ENCODE measurements around the gene PNPLA3.

PNPLA3 gene

DNA sequence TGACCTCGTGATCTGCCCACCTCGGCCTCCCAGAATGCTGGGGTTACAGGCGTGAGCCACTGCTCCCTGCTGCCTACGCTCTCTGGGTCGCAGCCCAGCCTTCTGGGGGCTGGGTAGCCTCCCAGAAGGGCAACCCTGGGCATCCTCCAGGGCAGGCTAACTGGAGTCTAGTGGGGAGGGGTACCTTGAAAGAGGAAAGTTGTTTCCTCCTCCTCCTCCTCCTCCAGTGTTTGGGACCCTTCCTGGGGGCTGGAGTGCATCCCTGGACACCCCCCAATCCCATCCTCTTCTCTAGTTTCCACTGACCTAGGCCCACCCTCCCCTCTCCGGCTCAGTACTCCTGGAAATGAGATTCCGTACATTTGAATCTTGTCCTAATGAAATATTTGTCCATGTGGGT lies 1.3 kb downstream of the PNPLA3 start:
- no peak for DNase-seq

GRCh38 chr22:43925433-43926348 lies 2.1 kb downstream of the PNPLA3 start:
- DNase-seq, result no peak

DNA sequence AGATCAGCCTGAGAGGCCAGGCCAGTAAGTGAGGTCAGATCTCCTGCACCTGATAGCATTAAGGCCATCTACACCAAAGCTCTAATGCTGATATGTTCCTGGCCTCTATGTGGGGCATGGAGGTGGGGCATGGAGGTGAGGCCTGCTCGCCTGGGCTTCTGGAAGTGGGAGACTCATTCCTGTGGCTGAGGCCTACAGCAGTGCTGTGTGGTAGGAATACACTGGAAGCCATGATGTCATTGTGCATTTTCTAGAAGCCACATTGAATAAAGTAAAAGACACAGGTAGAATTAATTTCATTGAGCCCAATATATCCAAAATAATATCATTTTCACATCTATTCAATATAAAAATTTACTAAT lies 2.7 kb downstream of the PNPLA3 start:
- no peak for DNase-seq

- DNase-seq, result no peak
These were observed 4.9 kb downstream of the PNPLA3 start for GRCh38 chr22:43928468-43928867.

GRCh38 chr22:43928908-43929307 lies 5.3 kb downstream of the PNPLA3 start:
- DNase-seq, result no peak

- no peak for DNase-seq
These were observed 8.2 kb downstream of the PNPLA3 start for GRCh38 chr22:43931771-43932170.

GRCh38 chr22:43941449-43941848 lies 17.8 kb downstream of the PNPLA3 start:
- DNase-seq, result no peak

DNA sequence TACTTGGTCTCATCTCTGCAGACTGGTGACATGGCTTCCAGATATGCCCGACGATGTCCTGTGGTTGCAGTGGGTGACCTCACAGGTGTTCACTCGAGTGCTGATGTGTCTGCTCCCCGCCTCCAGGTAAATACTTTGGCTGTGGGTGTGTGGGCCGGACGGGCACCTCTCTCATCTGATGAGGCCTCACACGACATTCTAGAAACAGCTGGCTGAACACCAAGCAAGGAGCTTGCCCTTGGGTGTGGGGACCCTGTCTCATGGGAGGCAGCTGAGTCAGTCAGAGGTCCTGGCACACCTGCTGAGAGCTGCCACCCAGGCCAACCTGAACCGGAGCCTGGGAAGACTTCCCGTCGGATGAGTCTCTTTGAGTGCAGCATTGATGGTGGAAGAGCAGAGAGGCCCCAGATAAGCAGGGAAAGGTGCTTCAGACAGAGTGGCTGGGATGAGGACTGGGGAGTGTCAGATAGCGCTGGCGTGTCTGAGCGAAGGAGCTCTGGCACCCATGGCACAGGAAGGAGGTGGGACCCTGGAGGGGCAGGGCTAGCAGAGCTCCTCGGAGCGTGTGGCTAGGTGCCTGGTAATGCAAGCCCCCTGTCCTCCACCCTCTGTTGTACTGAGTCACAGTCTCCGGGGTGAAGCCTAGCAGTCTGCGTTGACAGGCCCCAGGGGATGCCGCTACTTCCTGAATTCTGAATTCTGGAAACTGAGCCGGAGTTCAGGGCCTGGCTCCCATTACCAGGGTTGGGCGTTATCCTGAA lies 21.2 kb downstream of the PNPLA3 start:
- DNase-seq, result no peak

GRCh38 chr22:43945632-43946383 lies 22.2 kb downstream of the PNPLA3 start:
- peak; percentile 82 for DNase-seq

DNA sequence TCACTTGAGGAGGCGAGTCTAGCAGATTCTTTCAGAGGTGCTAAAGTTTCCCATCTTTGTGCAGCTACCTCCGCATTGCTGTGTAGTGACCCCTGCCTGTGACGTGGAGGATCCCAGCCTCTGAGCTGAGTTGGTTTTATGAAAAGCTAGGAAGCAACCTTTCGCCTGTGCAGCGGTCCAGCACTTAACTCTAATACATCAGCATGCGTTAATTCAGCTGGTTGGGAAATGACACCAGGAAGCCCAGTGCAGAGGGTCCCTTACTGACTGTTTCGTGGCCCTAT lies 22.7 kb downstream of the PNPLA3 start:
- DNase-seq, result no peak

GRCh38 chr22:43948836-43949406 lies 25.3 kb downstream of the PNPLA3 start:
- no peak for DNase-seq

DNA sequence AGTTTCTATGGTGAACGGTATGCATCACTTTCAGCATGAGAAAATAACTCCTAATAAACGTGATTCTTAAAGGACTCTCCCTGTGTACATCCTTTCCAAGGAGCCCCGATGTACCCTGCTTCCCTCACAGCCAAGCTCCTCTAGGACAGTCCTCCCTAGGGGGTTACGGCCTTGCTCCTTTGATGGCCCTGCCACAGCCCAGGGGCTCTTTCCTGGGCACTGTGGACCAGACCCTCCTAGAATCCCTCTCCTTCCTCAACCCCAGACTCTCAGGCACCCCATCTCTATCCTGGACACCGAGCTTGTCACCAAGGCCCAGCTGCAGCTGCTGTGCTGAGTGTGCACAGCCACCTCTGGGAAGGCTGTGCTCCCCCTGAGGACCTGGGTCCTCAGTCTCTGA lies 27.8 kb downstream of the PNPLA3 start:
- no peak for DNase-seq

DNA sequence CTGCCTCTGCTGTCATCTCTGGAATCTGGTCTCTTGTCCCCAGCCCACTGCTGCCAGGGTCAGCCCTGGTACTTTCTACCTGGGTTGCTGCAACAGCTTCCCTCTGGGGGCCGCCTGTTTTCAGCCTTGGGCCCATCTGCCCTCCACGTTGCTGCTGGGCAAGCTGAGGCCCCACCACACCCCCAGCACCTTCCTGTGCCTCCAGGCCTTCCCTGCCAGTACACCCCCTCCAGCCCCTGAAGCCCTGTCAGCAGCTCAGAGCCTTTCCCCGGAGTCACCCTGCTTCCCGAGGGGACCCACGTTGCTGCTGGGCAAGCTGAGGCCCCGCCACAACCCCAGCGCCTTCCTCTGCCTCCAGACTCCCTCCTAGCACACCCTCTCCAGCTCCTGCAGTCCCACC lies 28.4 kb downstream of the PNPLA3 start:
- DNase-seq, result no peak

GRCh38 chr22:43953988-43954785 lies 30.6 kb downstream of the PNPLA3 start:
- no peak for DNase-seq

DNA sequence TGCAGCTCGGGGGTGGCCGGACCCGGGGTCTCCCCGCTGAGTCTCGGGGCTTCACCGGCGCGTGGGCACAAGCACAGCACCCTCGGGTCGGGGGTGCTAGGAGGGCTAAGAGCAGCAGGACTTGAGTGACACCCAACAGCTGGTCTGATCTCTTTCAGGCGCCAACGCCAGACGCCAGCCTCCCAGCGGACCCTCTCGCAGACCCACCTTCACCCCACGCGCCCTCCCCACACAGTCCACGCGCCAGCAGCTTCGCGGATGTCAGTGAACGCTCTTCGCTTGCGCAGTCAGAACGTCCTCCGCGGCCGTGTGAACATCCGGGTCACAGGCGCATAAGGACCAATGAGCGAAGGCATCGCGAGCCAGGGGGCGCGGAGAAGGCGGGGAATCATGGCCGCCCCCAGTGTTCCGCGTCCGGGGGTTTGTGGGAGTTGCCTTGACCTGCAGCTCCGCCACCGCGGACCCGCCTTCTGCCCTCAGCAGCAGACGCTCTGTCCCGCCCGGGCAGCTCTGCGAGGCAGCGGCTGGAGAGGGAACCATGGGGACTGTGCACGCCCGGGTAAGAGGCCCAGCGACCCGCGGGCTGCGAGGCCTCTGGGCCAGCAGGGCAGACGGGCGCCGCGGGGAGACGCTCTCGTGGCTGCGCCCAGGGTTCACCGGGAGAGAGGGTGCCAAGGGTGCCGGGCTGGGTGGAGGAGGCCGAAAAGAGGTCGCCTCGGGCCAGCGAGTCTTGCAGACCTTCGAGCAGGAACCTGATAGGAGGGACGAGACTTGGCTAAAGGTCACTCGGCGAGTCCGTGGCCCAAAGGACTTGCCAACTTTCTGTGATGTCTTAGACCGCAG lies 31.7 kb downstream of the PNPLA3 start, which contains the start of gene SAMM50:
Gene SAMM50, plus strand, starts transcription at position 403 of the 843 bp plus-strand sequence. Its CDS starts 136 bp downstream, at position 539.
- peak; percentile 96 for DNase-seq

- DNase-seq, result peak; percentile 35
These were observed 32.5 kb downstream of the PNPLA3 start for GRCh38 chr22:43955883-43956782.

GRCh38 chr22:43956805-43957463 lies 33.3 kb downstream of the PNPLA3 start:
- no peak for DNase-seq

DNA sequence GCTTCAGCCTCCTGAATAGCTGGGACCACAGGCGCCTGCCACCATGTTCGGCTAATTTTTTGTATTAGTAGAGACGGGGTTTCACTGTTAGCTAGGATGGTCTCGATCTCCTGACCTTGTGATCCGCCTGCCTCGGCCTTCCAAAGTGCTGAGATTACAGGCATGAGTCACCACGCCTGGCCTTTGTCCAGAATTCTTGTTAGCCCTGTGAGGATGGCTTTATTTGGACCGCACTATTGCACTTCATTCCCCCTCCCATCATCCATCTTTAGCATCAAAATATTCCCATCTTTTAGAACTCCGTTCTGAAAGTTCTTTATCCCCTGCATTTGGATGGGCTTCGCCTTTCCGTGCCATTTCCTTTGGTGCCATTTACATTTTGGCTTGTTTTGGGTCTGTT lies 34.3 kb downstream of the PNPLA3 start:
- no peak for DNase-seq

- no peak for DNase-seq
These were observed 40.8 kb downstream of the PNPLA3 start for GRCh38 chr22:43964314-43964857.
